Endometrial microvascular endothelial cells (primary cell): ENCODE data around the gene TRIM66. TPM values are rescaled to one million over a fixed set of nuclear protein-coding genes. Genes with fewer than 3 reads are reported as not detected.

Source experiments
- in situ Hi-C: cut with HindIII; loops from 2 replicates; pipeline ENCODE4 v1.10.0; 2017; ENCODE audit warnings: low sequenced_read_pairs, low pct_unique_long_range_greater_than_20kb; ENCODE audit errors: inconsistent ontology term
- total RNA-seq: library from RNA; depleted of rRNA; stranded (reverse); fragments of >200 nt; gene quantifications from one replicate; pipeline ENCODE4 v1.2.3, GENCODE V29; 2015; ENCODE audit errors: inconsistent ontology term

TRIM66 gene
- total RNA-seq, 1 donor from 2014 or later: 5.7 TPM

DNA sequence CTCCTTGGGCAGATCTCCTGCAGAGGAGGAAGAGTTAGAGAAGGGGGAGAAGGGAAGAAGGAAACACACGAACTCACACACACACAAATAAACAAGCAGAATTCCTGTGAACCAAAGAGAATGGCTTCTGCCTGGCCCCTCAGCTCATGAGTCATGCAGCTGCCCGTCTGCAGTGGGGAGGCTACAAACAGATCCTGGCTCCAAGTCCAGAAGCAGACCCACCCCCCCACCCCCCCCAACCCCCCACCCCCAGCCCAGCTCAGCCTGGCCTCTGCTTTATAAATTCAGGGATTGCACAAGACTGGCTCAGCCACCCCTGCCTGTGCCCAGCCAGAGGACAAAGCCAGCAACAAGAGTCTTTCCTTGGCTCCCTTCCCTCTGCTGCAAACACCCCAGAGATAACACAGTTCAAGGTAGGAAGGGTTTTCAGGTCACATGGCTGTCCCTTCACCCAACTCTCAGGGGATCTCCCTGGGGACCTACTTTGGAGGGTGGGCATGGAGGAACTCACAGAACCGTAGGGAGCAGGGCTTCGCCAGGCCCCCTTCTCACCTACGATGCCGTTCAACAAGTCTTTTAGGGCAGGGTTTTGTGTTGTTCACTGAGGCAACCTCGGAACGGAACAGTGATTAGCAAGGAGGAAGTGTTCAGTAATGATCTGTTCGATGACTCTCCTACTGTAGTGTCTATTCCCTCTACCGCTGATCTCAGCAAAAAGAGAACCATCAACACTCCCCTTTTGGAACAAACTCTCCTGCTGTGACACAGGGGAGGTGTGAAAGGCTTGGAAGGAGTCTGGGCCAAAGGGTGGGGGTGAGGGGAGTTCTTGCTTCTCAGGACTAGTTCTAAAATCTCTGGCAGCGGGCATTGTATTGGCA is 35.6 kb upstream of the TRIM66 start:
- in situ Hi-C loops: no loop called here

GRCh38 chr11:8717544-8717875 is 35.0 kb upstream of the TRIM66 start:
- in situ Hi-C loops: no loop called here

GRCh38 chr11:8715501-8715900 is 33.0 kb upstream of the TRIM66 start:
- in situ Hi-C loops: no loop called here

DNA sequence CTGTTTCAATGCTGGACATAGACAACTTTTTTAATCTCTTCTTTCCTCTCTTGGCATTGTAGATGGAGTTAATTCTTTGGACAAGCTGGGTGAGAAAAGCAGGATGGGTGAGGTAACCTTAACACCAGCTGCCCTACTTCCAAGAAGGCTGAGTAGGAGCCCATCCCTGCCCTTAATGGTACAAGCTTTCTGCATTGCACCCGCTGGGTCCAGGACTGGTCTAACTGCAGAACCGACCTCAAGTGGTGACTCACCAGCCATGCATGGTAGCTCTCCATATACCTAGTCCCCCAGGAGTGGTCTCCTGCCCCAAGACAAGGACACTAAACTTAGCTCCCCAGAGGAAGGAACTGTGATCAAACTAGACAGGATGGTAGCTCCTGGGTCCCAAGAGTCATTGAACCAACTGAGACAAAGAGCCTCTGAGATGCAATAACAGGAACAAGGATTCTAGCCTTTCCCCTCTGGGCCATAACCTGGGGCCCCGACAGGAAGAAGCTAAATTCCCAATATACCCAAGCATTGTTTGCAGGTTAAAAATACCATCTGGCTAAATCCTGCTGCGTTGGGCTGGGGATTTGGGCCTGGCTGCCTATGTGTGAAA is 32.3 kb upstream of the TRIM66 start:
- in situ Hi-C loops: no loop called here

DNA sequence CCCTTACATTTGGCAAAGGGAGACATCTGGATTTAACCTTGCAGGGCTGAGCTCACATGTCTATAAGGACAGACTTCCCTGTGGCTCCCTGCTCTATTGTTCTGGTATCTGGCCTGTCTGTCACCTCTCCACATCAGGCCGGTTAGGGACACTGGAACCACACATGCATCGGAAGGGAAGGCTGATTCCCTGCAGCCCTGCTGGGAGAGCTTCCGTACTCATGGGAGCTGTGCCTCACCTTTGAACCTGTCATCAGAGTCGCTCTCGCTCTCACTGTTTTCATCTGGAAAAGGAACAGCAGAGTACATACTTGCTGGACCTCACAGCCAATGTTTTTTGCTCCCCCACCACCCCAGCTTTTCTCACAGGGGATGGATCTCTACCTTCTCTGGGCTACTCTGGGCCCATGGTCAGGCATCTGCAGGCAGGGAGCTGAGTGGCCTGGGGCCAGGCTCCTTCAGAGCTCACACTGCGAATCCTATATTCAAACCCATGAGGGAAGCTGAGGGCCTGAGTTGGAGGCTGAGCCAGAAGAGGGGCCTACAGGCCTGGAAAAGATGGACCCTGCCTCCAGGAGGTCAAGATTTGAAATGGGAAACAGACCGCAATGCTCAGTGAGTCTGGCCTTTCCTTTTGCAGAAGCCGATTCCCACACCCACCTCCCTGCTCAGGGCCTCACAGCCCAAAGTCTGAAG is 31.4 kb upstream of the TRIM66 start:
- in situ Hi-C loops: no loop called here

DNA sequence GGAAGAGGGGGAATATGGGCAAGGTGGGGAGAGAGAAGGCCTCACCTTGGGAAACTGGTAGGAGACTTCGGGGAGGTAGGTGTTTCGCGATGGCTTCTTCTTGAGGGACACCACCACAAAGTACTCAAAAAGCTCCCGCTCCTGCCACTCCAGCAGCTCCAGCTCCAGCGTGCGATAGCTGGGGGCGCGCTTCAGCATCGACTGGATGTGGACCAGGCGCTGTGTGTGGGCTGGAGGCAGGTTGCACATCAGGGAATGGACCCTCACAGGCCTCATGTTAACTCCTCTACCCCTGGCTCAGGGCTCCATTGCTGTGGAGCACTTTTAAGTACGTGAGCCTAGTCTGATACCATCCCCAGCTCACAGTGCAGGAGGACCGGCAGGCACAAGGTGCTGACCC is 30.0 kb upstream of the TRIM66 start:
- in situ Hi-C loops: no loop called here

DNA sequence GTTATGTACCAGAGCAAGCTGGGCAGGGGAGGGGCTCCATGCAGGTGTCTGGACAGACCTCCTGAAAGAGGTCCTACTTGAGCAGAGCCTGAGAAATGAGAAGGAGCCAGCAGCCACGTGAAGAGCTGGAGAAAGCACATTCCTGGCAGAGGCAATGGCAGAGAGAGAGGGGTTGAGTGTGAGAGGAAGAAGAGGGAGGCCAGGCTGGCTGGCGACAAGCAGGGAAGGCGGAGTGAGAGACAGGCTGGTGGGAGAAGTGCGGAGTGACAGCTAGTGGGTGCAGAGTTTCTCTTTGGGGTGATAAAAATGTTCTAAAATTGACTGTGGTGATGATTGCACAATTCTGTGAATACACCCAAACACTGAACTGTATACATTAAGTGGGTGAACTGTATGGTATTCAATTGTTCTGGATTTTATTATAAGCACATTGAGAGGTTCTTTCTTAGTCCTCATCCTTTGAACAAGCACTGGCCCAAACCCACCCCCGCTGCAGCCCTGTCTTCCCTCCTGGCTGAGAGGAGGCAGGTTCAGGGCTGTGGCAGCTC is 29.5 kb upstream of the TRIM66 start:
- in situ Hi-C loops: no loop called here

- in situ Hi-C loops: no loop called here
These were observed 27.3 kb upstream of the TRIM66 start for GRCh38 chr11:8709777-8710176.

DNA sequence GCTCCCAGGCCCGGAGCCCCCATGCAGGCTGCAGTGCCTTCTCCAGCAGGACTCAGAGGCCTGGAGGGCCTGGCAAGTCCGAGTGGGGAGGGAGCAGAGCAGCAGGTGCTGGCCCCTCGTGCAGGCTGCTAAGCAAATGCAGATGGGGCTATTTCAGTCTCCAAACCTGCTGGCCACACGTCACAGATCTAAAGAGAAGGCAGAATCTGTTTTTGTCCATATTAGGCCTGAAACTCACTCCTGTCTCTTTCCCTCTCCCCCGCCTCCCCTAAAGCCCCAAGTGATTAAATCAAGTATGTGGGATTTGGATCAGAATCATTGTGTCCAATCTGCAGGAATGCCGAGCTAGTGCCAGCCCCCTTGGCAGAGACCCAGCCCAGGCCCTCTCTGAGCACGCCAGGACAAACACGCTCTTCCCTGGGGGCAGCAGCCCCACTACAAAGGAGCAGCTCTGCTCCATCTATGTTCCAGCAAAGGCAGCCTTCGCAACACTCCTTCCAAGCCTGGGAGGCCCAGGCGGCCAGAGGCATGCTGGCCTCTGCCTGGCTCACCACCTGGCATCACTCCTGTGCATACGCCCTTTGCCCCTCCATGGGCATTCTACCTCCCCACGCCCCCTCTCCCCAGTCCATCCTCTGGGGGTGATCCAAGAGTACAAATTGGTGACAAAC is 26.7 kb upstream of the TRIM66 start:
- in situ Hi-C loops: no loop called here

DNA sequence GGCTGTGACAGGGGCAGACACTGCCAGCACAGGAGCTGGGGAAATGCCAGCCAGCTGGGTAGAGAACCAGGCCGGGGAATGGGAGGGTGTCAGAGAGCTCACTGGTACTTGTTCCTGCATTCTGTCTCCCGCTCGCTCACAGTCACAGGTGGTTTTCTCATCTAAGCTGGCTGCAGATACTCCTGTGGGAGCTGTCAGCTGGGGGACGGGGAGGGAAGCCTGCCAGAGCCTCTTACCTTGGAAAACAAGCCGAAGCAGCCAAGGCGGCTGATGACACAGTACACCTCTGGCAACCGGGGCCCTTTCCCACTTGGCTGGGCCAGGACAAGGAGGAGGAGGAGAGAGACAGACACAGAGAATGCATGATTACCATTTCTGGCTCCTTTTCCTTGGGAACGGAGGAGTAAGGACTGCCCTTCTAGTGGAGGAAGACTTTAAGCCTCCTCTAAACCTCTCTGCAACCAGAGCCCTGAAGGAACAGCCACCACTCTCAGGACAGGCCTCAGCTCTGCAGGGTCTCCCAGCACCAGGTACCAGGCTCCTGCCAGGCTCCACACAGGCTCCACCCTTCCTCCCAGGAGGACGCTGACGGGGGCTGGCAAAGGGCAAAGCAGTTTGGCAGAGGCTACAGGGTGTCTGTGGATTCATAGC is 25.2 kb upstream of the TRIM66 start:
- in situ Hi-C loops: no loop called here

DNA sequence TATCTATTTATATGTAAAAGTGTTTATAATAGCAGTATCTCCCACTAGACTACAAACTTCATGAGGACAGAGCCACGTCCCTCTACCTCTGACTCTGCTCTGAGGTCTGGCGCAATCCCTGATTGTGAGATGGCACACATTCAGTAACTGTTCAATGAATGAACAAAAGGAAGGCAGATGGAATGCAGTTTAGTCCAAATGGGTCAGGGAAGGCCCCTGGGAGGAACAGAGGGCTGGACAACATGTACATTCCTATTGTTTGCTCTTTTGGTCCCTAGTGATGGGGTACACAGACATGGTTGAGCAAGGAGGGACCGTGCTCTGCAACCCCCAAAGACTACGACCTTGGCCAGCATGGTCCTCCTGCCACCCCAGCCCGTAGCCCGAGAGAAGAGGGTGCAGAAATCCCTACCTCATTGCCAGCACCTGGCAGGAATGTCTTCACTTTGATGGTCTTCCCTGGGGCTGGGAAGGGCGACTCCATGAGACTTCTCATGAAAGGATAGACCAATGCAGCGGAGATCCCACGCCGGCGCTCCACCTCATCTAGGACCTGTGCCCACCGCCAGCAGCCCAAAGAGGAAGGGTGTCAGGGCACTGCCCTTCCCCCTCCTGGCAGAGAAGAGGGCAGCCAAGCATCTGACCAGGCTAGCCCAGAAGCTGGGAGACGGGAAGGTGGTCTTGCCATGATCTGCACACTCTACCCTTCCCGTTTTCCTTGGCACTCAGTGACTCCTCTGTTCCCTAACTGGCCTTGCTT is 24.4 kb upstream of the TRIM66 start:
- in situ Hi-C loops: no loop called here

DNA sequence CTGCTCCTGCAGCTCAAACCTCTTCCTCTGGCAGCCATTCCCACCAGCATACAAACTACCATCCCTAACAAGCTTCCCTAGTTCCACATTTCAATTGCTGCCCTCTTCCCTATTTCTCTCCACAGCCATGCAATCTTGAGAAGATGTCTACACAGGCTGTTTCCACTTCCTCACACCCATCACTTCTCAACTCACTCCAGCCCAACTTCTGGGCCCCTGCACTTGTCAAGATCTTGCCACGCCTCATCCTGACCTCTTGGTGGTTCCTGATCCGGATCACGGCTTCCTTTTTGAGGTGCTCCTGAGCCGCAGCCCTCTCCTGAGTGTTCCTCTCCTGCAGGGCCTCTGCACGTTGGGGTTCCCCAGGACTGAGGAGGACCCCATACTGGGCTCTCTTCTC is 22.7 kb upstream of the TRIM66 start:
- in situ Hi-C loops: no loop called here

GRCh38 chr11:8704136-8704535 is 21.7 kb upstream of the TRIM66 start:
- in situ Hi-C loops: no loop called here

GRCh38 chr11:8702598-8702915 is 20.1 kb upstream of the TRIM66 start:
- in situ Hi-C loops: no loop called here

GRCh38 chr11:8701891-8702597 is 19.6 kb upstream of the TRIM66 start:
- in situ Hi-C loops: no loop called here

DNA sequence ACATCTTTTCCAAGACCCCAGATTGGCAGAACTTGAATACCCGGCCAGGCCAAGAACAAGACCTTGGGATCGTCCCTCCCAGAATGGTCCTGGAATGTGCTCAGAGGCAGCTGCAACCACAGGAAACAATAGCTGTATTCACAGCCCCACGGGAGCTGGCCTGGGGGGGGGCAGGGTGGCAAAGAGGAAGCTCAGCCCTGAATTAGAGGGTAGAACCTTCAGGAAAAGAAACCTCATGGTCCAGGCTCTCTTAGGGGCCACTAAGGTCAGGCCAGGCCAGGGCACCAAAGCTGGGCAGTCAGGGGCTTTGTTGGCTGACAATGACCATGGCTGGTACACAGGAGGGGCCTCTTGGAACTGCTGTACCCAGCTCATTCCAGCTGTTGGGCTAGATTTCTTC is 17.4 kb upstream of the TRIM66 start:
- in situ Hi-C loops: no loop called here

- in situ Hi-C loops: no loop called here
These were observed 16.5 kb upstream of the TRIM66 start for GRCh38 chr11:8698917-8699441.
